Trophoblast cell (in vitro differentiated cells and primary cell): ENCODE data around the gene SLC22A6.

ENCODE experiments used
- DNase-seq, 2 donors: peaks; one replicate each; pipeline ENCODE4 v3.0.0-alpha.2; 2016
- H2AFZ ChIP-seq: 2 replicates; pipeline ENCODE4 v1.6.1; 2013; ENCODE audit warnings: low read length, moderate library complexity, mild to moderate bottlenecking; ENCODE audit not compliant: insufficient read depth, poor library complexity
- H2AK5ac ChIP-seq: 2 replicates; pipeline ENCODE4 v1.6.1; 2013; ENCODE audit warnings: mild to moderate bottlenecking, low read length
- H2BK120ac ChIP-seq: 2 replicates; pipeline ENCODE4 v1.6.1; 2013; ENCODE audit warnings: low read length, mild to moderate bottlenecking, moderate library complexity; ENCODE audit not compliant: insufficient read depth, poor library complexity
- H2BK12ac ChIP-seq: 2 replicates; pipeline ENCODE4 v1.6.1; 2013; ENCODE audit warnings: mild to moderate bottlenecking, low read length, moderate library complexity
- H2BK5ac ChIP-seq: 2 replicates; pipeline ENCODE4 v1.6.1; 2013; ENCODE audit warnings: low read length, low read depth, moderate library complexity, mild to moderate bottlenecking; ENCODE audit not compliant: poor library complexity
- H3K14ac ChIP-seq: 2 replicates; pipeline ENCODE4 v1.6.1; 2013; ENCODE audit warnings: mild to moderate bottlenecking, low read length
- H3K18ac ChIP-seq: 2 replicates; pipeline ENCODE4 v1.6.1; 2013; ENCODE audit warnings: mild to moderate bottlenecking, low read length
- H3K23ac ChIP-seq: 2 replicates; pipeline ENCODE4 v1.6.1; 2013; ENCODE audit warnings: low read length
- H3K27ac ChIP-seq: 2 replicates; pipeline ENCODE4 v1.5.1; 2013; ENCODE audit warnings: low read depth, mild to moderate bottlenecking, inconsistent platforms, low read length, moderate library complexity
- H3K27me3 ChIP-seq: 2 replicates; pipeline ENCODE4 v1.6.1; 2013; ENCODE audit warnings: inconsistent platforms, mild to moderate bottlenecking, low read length, moderate library complexity; ENCODE audit not compliant: insufficient read depth
- H3K36me3 ChIP-seq, 2 experiments: 1 replicate in 1 of 2; 2 replicates in 1 of 2; pipeline ENCODE4 v1.6.1; 2013; ENCODE audit warnings: low read length in 2 of 2, mild to moderate bottlenecking in 2 of 2, moderate library complexity in 1 of 2; ENCODE audit not compliant: insufficient read depth in 2 of 2, control insufficient read depth in 1 of 2
- H3K4ac ChIP-seq: 2 replicates; pipeline ENCODE4 v1.6.1; 2013; ENCODE audit warnings: low read depth, mild to moderate bottlenecking, low read length, moderate library complexity
- H3K4me1 ChIP-seq, 2 experiments: 1 replicate in 1 of 2; 2 replicates in 1 of 2; pipeline ENCODE4 v1.6.1; 2013; ENCODE audit warnings: low read length in 2 of 2, mild to moderate bottlenecking in 2 of 2, moderate library complexity in 1 of 2; ENCODE audit not compliant: insufficient read depth in 2 of 2, control insufficient read depth in 1 of 2
- H3K4me2 ChIP-seq: 2 replicates; pipeline ENCODE4 v1.6.1; 2013; ENCODE audit warnings: inconsistent platforms, mild to moderate bottlenecking, low read length, moderate library complexity
- H3K4me3 ChIP-seq: 2 replicates; pipeline ENCODE4 v1.5.1; 2013; ENCODE audit warnings: mild to moderate bottlenecking, low read depth, low read length, inconsistent platforms
- H3K79me1 ChIP-seq: one replicate; pipeline ENCODE4 v1.6.1; 2013; ENCODE audit warnings: low read length
- H3K79me2 ChIP-seq: 2 replicates; pipeline ENCODE4 v1.6.1; 2013; ENCODE audit warnings: low read length, mild to moderate bottlenecking; ENCODE audit not compliant: control insufficient read depth, insufficient read depth, poor library complexity
- H3K9ac ChIP-seq: 2 replicates; pipeline ENCODE4 v1.6.1; 2013; ENCODE audit warnings: mild to moderate bottlenecking, low read length
- H3K9me3 ChIP-seq: 2 replicates; pipeline ENCODE4 v1.6.1; 2013; ENCODE audit warnings: low read depth, mild to moderate bottlenecking, control low read depth, inconsistent platforms, low read length; ENCODE audit not compliant: insufficient read depth
- H4K12ac ChIP-seq: 2 replicates; pipeline ENCODE4 v1.6.1; 2013; ENCODE audit warnings: low read depth, mild to moderate bottlenecking, low read length, moderate library complexity
- H4K8ac ChIP-seq: 2 replicates; pipeline ENCODE4 v1.6.1; 2013; ENCODE audit warnings: low read depth, mild to moderate bottlenecking, low read length, moderate library complexity
- H4K91ac ChIP-seq: one replicate; pipeline ENCODE4 v1.6.1; 2013; ENCODE audit warnings: low read depth, mild to moderate bottlenecking, low read length, moderate library complexity
- WGBS: extraction: QIAGEN DNeasy Blood & Tissue Kit; methylation state at CpG from one replicate; pipeline ENCODE4 v1.1.7; 2013; ENCODE audit warnings: missing lambda C conversion rate; ENCODE audit not compliant: insufficient read length, insufficient coverage; ENCODE audit errors: extremely low coverage; 5-methylcytosine and 5-hydroxymethylcytosine counted together

Gene SLC22A6

GRCh38 chr11:62961017-62961570 is 23.7 kb downstream of the SLC22A6 start:
- no peak overlapping the region for H3K14ac ChIP-seq
- DNase-seq, result no peak
- H2BK12ac ChIP-seq, result no peak overlapping the region
- no peaks in the 10 kb centered on the region for H3K36me3 ChIP-seq
- no peak overlapping the region for H3K23ac ChIP-seq
- H3K4me3 ChIP-seq, result no peak overlapping the region
- no peak overlapping the region for H2BK120ac ChIP-seq
- no peak overlapping the region for H2BK5ac ChIP-seq
- no peak overlapping the region for H4K91ac ChIP-seq
- H3K4me2 ChIP-seq, result no peak overlapping the region
- H3K27me3 ChIP-seq, result no peaks in the 10 kb centered on the region
- WGBS, result no CpG with 5 or more reads among the region's 4 CpGs
- H3K4me1 ChIP-seq, result no peaks in the 10 kb centered on the region
- no peak overlapping the region for H3K27ac ChIP-seq
- H3K79me1 ChIP-seq, result no peaks in the 10 kb centered on the region
- no peaks in the 10 kb centered on the region for H3K79me2 ChIP-seq
- no peak overlapping the region for H2AFZ ChIP-seq
- H2AK5ac ChIP-seq, result no peak overlapping the region
- no peak overlapping the region for H3K9ac ChIP-seq
- no peak overlapping the region for H4K12ac ChIP-seq
- no peak overlapping the region for H4K8ac ChIP-seq
- H3K18ac ChIP-seq, result no peak overlapping the region
- peaks cover 2% of the 10 kb centered on the region for H3K9me3 ChIP-seq
- no peak overlapping the region for H3K4ac ChIP-seq

GRCh38 chr11:62959422-62959980 is 25.3 kb downstream of the SLC22A6 start:
- Histone ChIP-seq H3K27me3 (no peaks in the 10 kb centered on the region), H2BK5ac (no peak overlapping the region), H3K9ac (no peak overlapping the region), H4K12ac (no peak overlapping the region), H3K79me1 (no peaks in the 10 kb centered on the region), H3K9me3 (peaks cover 2% of the 10 kb centered on the region), H3K4me1 (no peaks in the 10 kb centered on the region), H4K91ac (no peak overlapping the region), H3K14ac (no peak overlapping the region), H3K4ac (no peak overlapping the region), H3K4me2 (no peak overlapping the region), H2AFZ (no peak overlapping the region), H2BK12ac (no peak overlapping the region), H3K36me3 (no peaks in the 10 kb centered on the region), H3K4me3 (no peak overlapping the region), H2AK5ac (no peak overlapping the region), H4K8ac (no peak overlapping the region), H3K79me2 (no peaks in the 10 kb centered on the region), H3K18ac (no peak overlapping the region), H3K23ac (no peak overlapping the region), H3K27ac (no peak overlapping the region), H2BK120ac (no peak overlapping the region)
- DNase-seq, result no peak
- no CpG with 5 or more reads among the region's 1 CpG for WGBS

- H3K9me3 ChIP-seq, result peaks cover 2% of the 10 kb centered on the region
- no peak overlapping the region for H3K14ac ChIP-seq
- H2BK5ac ChIP-seq, result no peak overlapping the region
- no peak overlapping the region for H3K4ac ChIP-seq
- H2AK5ac ChIP-seq, result no peak overlapping the region
- no peaks in the 10 kb centered on the region for H3K36me3 ChIP-seq
- no CpG with 5 or more reads among the region's 11 CpGs for WGBS
- H4K91ac ChIP-seq, result no peak overlapping the region
- no peak overlapping the region for H3K27ac ChIP-seq
- no peak overlapping the region for H3K23ac ChIP-seq
- no peak overlapping the region for H2BK120ac ChIP-seq
- H3K4me2 ChIP-seq, result no peak overlapping the region
- no peak overlapping the region for H4K8ac ChIP-seq
- H3K79me2 ChIP-seq, result no peaks in the 10 kb centered on the region
- H2BK12ac ChIP-seq, result no peak overlapping the region
- no peaks in the 10 kb centered on the region for H3K27me3 ChIP-seq
- no peak overlapping the region for H4K12ac ChIP-seq
- H3K4me3 ChIP-seq, result no peak overlapping the region
- no peak overlapping the region for H3K18ac ChIP-seq
- H3K79me1 ChIP-seq, result no peaks in the 10 kb centered on the region
- H3K4me1 ChIP-seq, result no peaks in the 10 kb centered on the region
- no peak for DNase-seq
- no peak overlapping the region for H3K9ac ChIP-seq
- no peak overlapping the region for H2AFZ ChIP-seq
Observed at GRCh38 chr11:62958547-62959421, 26.0 kb downstream of the SLC22A6 start.

- Histone ChIP-seq H4K91ac (no peak overlapping the region), H2BK5ac (no peak overlapping the region), H2AFZ (no peak overlapping the region), H3K4ac (no peak overlapping the region), H3K9ac (no peak overlapping the region), H3K79me1 (no peaks in the 10 kb centered on the region), H3K4me2 (no peak overlapping the region), H4K12ac (no peak overlapping the region), H3K9me3 (peaks cover 2% of the 10 kb centered on the region), H3K27ac (no peak overlapping the region), H3K36me3 (no peaks in the 10 kb centered on the region), H3K27me3 (no peaks in the 10 kb centered on the region), H2BK12ac (no peak overlapping the region), H3K4me3 (no peak overlapping the region), H3K18ac (no peak overlapping the region), H2BK120ac (no peak overlapping the region), H3K79me2 (no peaks in the 10 kb centered on the region), H4K8ac (no peak overlapping the region), H3K23ac (no peak overlapping the region), H3K14ac (no peak overlapping the region), H3K4me1 (no peaks in the 10 kb centered on the region), H2AK5ac (no peak overlapping the region)
- no CpG with 5 or more reads among the region's 2 CpGs for WGBS
- no peak for DNase-seq
Observed at GRCh38 chr11:62957147-62957546, 27.6 kb downstream of the SLC22A6 start.
